ENCODE measurements around the gene RAP2C. TPM values are rescaled to one million over a fixed set of nuclear protein-coding genes. Genes with fewer than 3 reads are reported as not detected.

Gene RAP2C
- total RNA-seq: 10 to 100 TPM; 51.9 to 52.0 TPM
- 29.1 TPM for polyA plus RNA-seq (2013, experiment 1 of 2)
- 36.2 TPM for polyA plus RNA-seq (2013, experiment 2 of 2)
- 42.9 to 190 (median 83.7) reads per million in 172 experiments for total RNA-seq

DNA sequence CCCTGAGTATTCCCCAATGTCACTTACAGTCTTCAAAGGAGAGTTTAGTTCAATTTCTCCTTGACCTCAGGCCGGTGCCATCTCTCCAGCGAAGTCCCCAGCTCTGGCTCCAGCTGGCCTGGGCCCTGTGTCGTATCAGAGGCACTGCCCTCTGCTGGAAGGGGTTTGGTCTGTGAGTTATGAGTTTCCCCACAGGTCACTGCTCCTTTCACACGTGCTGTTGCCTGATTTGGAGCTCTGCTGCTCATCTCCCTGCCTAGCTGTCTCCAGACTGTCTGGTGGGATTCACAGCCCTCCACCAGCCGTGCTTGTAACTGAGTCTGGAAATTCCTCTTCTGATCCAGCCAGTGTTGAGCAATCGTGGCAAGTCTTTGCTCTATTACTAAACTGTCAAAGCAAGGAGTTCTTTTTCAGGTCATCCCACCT, at the start of gene RAP2C:
RAP2C (minus strand) TSS at position 105 of the 426 bp plus-strand sequence. CDS start 2,179 bp downstream, outside the sequence.
- Histone ChIP-seq H3K9me3 (ENCODE audit: control insufficient read depth in 1 of 2, insufficient read depth in 1 of 2, low read length in 2 of 2) (no peaks in the 10 kb centered on the region), H3K27ac (ENCODE audit: low read depth in 1 of 2, low read length in 2 of 2) (peak within 1 kb of the TSS; percentile 88 to 89), H3K4me1 (ENCODE audit: insufficient read depth, low read length) (peaks cover 8% of the 10 kb centered on the region), H3K27me3 (ENCODE audit: control insufficient read depth in 1 of 2, insufficient read depth in 2 of 2, low read length in 2 of 2) (no peaks in the 10 kb centered on the region), H3K4me3 (ENCODE audit: low read length) (peak within 1 kb of the TSS; percentile 85), H3K36me3 (ENCODE audit: insufficient read depth, low read length) (peaks cover under 1% of the 10 kb centered on the region)
- Mint-ChIP-seq H3K36me3 (ENCODE audit: low read depth) (peaks cover 29% of the 10 kb centered on the region), H3K27me3 (no peaks in the 10 kb centered on the region), H3K9me3 (no peaks in the 10 kb centered on the region), H3K4me3 (peak within 1 kb of the TSS; percentile 93), H3K27ac (peak within 1 kb of the TSS; percentile 100), H3K4me1 (ENCODE audit: low read depth) (peaks cover 40% of the 10 kb centered on the region)
- intact Hi-C loops (cut with DNase I, micrococcal nuclease): loop anchor here (1.0 to 5.0 kb wide), 6 partner anchors 127 to 387 kb away; partner anchors contain the start of genes MBNL3 (in 1 of the 2) and STK26 (in 1 of the 2)
- ATAC-seq (ENCODE audit: poor library complexity) (no peak), DNase-seq (peak in 13 of 14 experiments; percentile 21 to 81 (median 42))
- ChIA-PET POLR2A (interaction anchor here (0.8 to 4.6 kb wide), 3 partner anchors 127 to 269 kb away, joined by 4 to 28 read pairs (median 12); partner anchors contain the start of genes MBNL3 and STK26), CTCF (interaction anchor here (0.6 to 3.1 kb wide), 9 partner anchors 13 to 378 kb away, joined by 3 to 16 read pairs (median 5); no protein-coding TSS in a partner anchor)
- TF ChIP-seq, protein P1, sequence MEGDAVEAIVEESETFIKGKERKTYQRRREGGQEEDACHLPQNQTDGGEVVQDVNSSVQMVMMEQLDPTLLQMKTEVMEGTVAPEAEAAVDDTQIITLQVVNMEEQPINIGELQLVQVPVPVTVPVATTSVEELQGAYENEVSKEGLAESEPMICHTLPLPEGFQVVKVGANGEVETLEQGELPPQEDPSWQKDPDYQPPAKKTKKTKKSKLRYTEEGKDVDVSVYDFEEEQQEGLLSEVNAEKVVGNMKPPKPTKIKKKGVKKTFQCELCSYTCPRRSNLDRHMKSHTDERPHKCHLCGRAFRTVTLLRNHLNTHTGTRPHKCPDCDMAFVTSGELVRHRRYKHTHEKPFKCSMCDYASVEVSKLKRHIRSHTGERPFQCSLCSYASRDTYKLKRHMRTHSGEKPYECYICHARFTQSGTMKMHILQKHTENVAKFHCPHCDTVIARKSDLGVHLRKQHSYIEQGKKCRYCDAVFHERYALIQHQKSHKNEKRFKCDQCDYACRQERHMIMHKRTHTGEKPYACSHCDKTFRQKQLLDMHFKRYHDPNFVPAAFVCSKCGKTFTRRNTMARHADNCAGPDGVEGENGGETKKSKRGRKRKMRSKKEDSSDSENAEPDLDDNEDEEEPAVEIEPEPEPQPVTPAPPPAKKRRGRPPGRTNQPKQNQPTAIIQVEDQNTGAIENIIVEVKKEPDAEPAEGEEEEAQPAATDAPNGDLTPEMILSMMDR (IDR thresholded peaks at IDR 0.05): peak; percentile 54

DNA sequence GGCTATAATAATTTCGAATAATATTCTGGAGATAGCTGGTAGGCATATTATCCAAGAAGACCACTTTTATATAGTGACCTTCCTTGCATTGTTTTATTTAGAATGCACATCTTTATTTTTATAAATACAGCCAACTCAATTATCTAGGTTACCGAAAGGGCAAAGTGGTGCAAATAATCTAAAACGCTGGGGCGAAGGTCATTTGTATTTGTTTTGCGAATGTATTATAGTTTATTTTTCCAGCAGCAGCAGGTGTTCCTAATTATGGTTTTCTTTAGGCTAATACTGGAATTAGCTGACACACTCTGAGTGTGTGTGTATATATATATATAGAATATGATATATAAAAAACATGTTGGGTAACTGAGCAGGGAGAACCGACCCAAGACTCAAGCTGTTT, 48.1 kb upstream of the RAP2C start:
- DNase-seq (no peak), ATAC-seq (ENCODE audit: poor library complexity) (no peak)
- Mint-ChIP-seq H3K36me3 (ENCODE audit: low read depth) (no peaks in the 10 kb centered on the region), H3K4me3 (no peak overlapping the region), H3K27me3 (no peaks in the 10 kb centered on the region), H3K9me3 (no peaks in the 10 kb centered on the region), H3K4me1 (ENCODE audit: low read depth) (no peaks in the 10 kb centered on the region), H3K27ac (no peak overlapping the region)
- no peaks in the 10 kb centered on the region for H3K9me3 ChIP-seq (ENCODE audit: control insufficient read depth in 1 of 2, insufficient read depth in 1 of 2, low read length in 2 of 2)
- H3K4me1 ChIP-seq (ENCODE audit: insufficient read depth, low read length): no peaks in the 10 kb centered on the region
- intact Hi-C loops (cut with DNase I, micrococcal nuclease): no loop called here
- CTCF ChIA-PET: interaction anchor here (1.4 kb wide), 1 partner anchor 14 kb away, joined by 3 read pairs; no protein-coding TSS in a partner anchor
- POLR2A ChIA-PET: no interaction called here
- H3K27me3 ChIP-seq (ENCODE audit: control insufficient read depth in 1 of 2, insufficient read depth in 2 of 2, low read length in 2 of 2): no peaks in the 10 kb centered on the region
- H3K36me3 ChIP-seq (ENCODE audit: insufficient read depth, low read length): no peaks in the 10 kb centered on the region
- TF ChIP-seq, protein P1 (IDR thresholded peaks at IDR 0.05): no peak
- no peak overlapping the region for H3K4me3 ChIP-seq (ENCODE audit: low read length)
- no peak overlapping the region for H3K27ac ChIP-seq (ENCODE audit: low read depth in 1 of 2, low read length in 2 of 2)

DNA sequence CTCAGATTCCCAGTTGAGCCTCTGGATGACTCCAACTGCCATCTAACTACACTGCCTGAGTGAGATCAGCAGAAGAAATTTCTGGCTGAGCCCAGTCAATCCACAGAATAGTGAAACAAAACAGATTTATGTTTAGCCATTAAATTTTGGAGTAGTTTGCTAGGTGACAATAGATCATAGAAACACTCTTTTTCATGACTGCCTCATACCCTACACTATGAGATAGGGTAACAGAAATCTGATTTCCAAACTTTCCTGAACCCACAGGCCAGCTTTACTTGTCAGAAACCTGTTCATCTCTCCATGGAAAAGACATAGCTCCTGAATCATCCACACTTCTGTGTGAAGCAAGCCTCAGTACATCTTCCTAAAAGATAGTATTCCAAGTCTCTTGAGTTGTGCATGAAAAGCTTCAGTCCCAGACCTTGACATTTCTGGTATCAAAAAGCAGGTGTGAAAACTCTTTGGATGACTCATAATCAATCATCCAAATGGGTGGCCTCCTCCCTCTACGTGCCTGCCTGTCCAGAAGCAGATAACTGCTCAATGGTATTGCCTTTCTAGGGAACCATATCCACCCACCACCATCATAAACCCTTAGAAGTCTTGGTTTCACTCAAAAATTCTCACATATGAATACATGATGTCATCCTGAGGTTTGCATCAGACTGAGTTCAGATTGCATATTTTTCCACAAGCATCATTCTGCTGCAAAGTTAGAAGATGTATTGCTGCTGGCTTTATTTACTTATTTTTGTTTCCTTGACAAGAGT, 47.5 kb upstream of the RAP2C start:
- H3K9me3 Mint-ChIP-seq: no peaks in the 10 kb centered on the region
- Histone ChIP-seq H3K4me1 (ENCODE audit: insufficient read depth, low read length) (no peaks in the 10 kb centered on the region), H3K9me3 (ENCODE audit: control insufficient read depth in 1 of 2, insufficient read depth in 1 of 2, low read length in 2 of 2) (no peaks in the 10 kb centered on the region), H3K27ac (ENCODE audit: low read depth in 1 of 2, low read length in 2 of 2) (no peak overlapping the region), H3K36me3 (ENCODE audit: insufficient read depth, low read length) (no peaks in the 10 kb centered on the region), H3K27me3 (ENCODE audit: control insufficient read depth in 1 of 2, insufficient read depth in 2 of 2, low read length in 2 of 2) (no peaks in the 10 kb centered on the region), H3K4me3 (ENCODE audit: low read length) (no peak overlapping the region)
- ATAC-seq (ENCODE audit: poor library complexity) (no peak), DNase-seq (no peak)
- ChIA-PET CTCF (no interaction called here), POLR2A (no interaction called here)
- no peaks in the 10 kb centered on the region for H3K27me3 Mint-ChIP-seq
- intact Hi-C loops (cut with DNase I, micrococcal nuclease): no loop called here
- no peaks in the 10 kb centered on the region for H3K4me1 Mint-ChIP-seq (ENCODE audit: low read depth)
- H3K36me3 Mint-ChIP-seq (ENCODE audit: low read depth): no peaks in the 10 kb centered on the region
- no peak overlapping the region for H3K27ac Mint-ChIP-seq
- no peak overlapping the region for H3K4me3 Mint-ChIP-seq
- TF ChIP-seq, protein P1 (IDR thresholded peaks at IDR 0.05): no peak

Measured in CD4-positive, alpha-beta T cell (primary cell).